ENCODE measurements around the gene WSB2.

Gene WSB2

DNA sequence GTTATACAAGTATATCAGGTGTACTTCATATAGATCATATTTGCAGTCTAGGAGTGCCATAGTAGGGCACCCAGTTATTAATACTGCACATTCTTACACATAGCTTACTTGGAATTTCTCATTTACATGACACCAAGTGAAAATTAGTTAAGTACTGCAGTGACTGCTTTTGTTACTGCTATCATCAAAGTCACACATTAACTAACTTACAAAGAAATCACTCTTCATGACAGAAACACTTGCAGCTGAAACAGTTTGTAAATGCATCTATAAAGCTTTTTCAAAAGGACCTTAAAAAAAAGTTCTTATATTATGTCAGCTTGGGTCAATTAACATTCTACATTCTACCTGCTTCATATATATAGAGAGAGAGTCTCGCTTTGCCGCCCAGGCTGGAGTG lies 62.3 kb downstream of the WSB2 start:
- no peaks in the 10 kb centered on the region for H3K36me3 ChIP-seq (ENCODE audit: insufficient read depth, low read length)
- H3F3A ChIP-seq (ENCODE audit: insufficient read depth, low read length): no peaks in the 10 kb centered on the region
- no peaks in the 10 kb centered on the region for H3K4me1 ChIP-seq (ENCODE audit: insufficient read depth, low read length, severe bottlenecking)
- no peak overlapping the region for H3K27ac ChIP-seq (ENCODE audit: low read depth, low read length, poor library complexity, severe bottlenecking)
- H3K9ac ChIP-seq (ENCODE audit: low read length): no peak overlapping the region
- no peaks in the 10 kb centered on the region for H3K9me3 ChIP-seq (ENCODE audit: low read length)
- no peak overlapping the region for H3K4me3 ChIP-seq (ENCODE audit: low read depth, low read length, poor library complexity, severe bottlenecking)
- no peaks in the 10 kb centered on the region for H3K79me2 ChIP-seq (ENCODE audit: insufficient read depth, low read length)
- no peaks in the 10 kb centered on the region for H3K9me2 ChIP-seq (ENCODE audit: low read depth, low read length)
- no peak overlapping the region for H2AFZ ChIP-seq (ENCODE audit: low read length)
- no peaks in the 10 kb centered on the region for H3K27me3 ChIP-seq (ENCODE audit: insufficient read depth, low read length)
- H4K20me1 ChIP-seq (ENCODE audit: insufficient read depth, low read length): no peaks in the 10 kb centered on the region
- TF ChIP-seq EZH2 (IDR thresholded peaks at IDR 0.05; ENCODE audit: borderline replicate concordance, low read length): no peak
- TF ChIP-seq, protein P1, sequence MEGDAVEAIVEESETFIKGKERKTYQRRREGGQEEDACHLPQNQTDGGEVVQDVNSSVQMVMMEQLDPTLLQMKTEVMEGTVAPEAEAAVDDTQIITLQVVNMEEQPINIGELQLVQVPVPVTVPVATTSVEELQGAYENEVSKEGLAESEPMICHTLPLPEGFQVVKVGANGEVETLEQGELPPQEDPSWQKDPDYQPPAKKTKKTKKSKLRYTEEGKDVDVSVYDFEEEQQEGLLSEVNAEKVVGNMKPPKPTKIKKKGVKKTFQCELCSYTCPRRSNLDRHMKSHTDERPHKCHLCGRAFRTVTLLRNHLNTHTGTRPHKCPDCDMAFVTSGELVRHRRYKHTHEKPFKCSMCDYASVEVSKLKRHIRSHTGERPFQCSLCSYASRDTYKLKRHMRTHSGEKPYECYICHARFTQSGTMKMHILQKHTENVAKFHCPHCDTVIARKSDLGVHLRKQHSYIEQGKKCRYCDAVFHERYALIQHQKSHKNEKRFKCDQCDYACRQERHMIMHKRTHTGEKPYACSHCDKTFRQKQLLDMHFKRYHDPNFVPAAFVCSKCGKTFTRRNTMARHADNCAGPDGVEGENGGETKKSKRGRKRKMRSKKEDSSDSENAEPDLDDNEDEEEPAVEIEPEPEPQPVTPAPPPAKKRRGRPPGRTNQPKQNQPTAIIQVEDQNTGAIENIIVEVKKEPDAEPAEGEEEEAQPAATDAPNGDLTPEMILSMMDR (IDR thresholded peaks at IDR 0.05; ENCODE audit: low read length): no peak
- no peak overlapping the region for H3K4me2 ChIP-seq (ENCODE audit: low read length)

DNA sequence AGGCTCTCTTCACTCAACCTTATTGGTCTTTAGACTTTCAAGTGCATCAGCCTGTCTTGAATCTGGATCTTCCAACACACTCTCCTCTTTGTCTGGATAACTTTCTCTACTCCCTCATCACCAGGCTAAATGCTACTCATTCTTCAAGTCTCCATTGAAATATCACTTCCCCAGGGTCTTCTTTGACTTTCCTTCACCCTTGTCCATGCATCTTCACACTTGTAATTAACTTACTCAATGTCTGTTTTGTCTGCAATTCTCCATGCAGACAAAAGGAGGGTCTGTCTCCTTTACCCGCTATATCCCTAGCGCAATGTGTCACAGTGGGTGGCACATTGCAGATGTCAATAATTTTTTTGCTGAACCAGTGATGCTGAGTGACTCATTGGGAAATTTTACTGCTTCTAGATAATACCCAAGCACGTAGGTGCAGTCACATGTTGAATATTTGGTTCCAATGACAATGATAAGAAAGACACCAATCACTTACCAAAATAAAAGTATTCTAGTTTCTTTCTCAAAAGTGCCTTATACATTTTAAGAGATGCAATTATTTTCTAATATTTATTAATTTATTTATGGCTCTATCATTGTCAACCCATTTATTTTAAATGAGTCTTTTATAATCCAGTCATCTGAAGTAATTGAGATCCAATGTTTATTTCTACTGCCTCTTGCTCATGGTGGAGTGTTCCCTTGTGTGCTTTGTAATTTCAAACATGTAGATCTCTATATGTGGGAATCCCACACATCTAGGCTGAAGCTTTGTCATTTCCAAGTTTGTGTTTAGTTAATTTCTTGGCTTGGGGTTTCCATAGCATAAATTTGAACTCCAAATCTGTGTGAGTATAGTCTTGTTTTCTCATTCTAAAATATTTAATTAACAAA lies 66.2 kb downstream of the WSB2 start:
- no peak overlapping the region for H3K9ac ChIP-seq (ENCODE audit: low read length)
- H3K9me2 ChIP-seq (ENCODE audit: low read depth, low read length): no peaks in the 10 kb centered on the region
- no peaks in the 10 kb centered on the region for H4K20me1 ChIP-seq (ENCODE audit: insufficient read depth, low read length)
- H3K36me3 ChIP-seq (ENCODE audit: insufficient read depth, low read length): no peaks in the 10 kb centered on the region
- no peaks in the 10 kb centered on the region for H3K9me3 ChIP-seq (ENCODE audit: low read length)
- no peaks in the 10 kb centered on the region for H3K79me2 ChIP-seq (ENCODE audit: insufficient read depth, low read length)
- TF ChIP-seq, protein P1 (IDR thresholded peaks at IDR 0.05; ENCODE audit: low read length): no peak
- TF ChIP-seq EZH2 (IDR thresholded peaks at IDR 0.05; ENCODE audit: borderline replicate concordance, low read length): no peak
- H3K4me3 ChIP-seq (ENCODE audit: low read depth, low read length, poor library complexity, severe bottlenecking): no peak overlapping the region
- H2AFZ ChIP-seq (ENCODE audit: low read length): no peak overlapping the region
- H3K4me1 ChIP-seq (ENCODE audit: insufficient read depth, low read length, severe bottlenecking): no peaks in the 10 kb centered on the region
- H3F3A ChIP-seq (ENCODE audit: insufficient read depth, low read length): no peaks in the 10 kb centered on the region
- no peak overlapping the region for H3K27ac ChIP-seq (ENCODE audit: low read depth, low read length, poor library complexity, severe bottlenecking)
- no peak overlapping the region for H3K4me2 ChIP-seq (ENCODE audit: low read length)
- H3K27me3 ChIP-seq (ENCODE audit: insufficient read depth, low read length): no peaks in the 10 kb centered on the region

DNA sequence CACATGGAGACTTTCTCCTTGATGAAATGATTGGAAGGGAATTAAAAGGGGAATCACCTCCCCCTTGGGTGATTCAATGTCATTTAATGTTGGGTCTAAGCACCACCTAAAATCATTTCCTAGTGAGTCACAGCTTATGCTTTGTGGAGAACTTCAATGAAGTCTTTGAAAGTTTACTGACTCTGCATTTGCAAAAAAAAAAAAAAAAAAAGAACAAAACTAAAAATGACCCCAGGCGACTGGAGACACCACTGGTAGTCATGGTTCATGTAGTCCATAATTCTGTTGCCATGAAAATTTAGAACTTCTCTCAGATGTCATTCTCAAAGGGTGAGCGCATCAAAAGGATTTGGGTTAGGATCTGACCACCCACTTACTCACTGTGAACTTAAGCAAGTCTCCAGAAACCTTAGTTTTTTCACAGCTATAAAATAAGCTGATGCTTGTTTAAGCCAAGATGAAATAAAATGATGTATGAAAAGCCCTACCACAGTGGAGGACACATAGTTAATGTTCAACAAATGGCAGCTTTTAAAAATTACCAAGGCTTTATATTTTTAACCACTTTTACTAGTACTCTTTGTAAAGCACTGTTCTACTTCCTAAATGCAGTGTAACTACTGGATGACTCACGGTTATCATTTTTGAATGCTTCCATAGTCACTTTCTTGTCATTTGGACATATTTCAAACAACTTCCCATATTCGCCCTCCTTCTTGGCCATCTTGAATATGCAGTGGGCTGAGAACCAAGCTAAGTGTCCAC lies 74.1 kb downstream of the WSB2 start:
- no peak overlapping the region for H3K4me3 ChIP-seq (ENCODE audit: low read depth, low read length, poor library complexity, severe bottlenecking)
- H3K79me2 ChIP-seq (ENCODE audit: insufficient read depth, low read length): no peaks in the 10 kb centered on the region
- no peak overlapping the region for H3K27ac ChIP-seq (ENCODE audit: low read depth, low read length, poor library complexity, severe bottlenecking)
- no peak overlapping the region for H3K9ac ChIP-seq (ENCODE audit: low read length)
- H2AFZ ChIP-seq (ENCODE audit: low read length): no peak overlapping the region
- H4K20me1 ChIP-seq (ENCODE audit: insufficient read depth, low read length): no peaks in the 10 kb centered on the region
- no peak overlapping the region for H3K4me2 ChIP-seq (ENCODE audit: low read length)
- 0 out of 2 replicates have a peak, but pooled peaks cover 3% of the 10 kb centered on the region for H3K27me3 ChIP-seq (ENCODE audit: insufficient read depth, low read length)
- no peaks in the 10 kb centered on the region for H3K9me2 ChIP-seq (ENCODE audit: low read depth, low read length)
- H3F3A ChIP-seq (ENCODE audit: insufficient read depth, low read length): no peaks in the 10 kb centered on the region
- H3K9me3 ChIP-seq (ENCODE audit: low read length): 0 out of 2 replicates have a peak, but pooled peaks cover 2% of the 10 kb centered on the region
- no peaks in the 10 kb centered on the region for H3K4me1 ChIP-seq (ENCODE audit: insufficient read depth, low read length, severe bottlenecking)
- no peak for TF ChIP-seq EZH2 (IDR thresholded peaks at IDR 0.05; ENCODE audit: borderline replicate concordance, low read length)
- TF ChIP-seq, protein P1 (IDR thresholded peaks at IDR 0.05; ENCODE audit: low read length): no peak
- no peaks in the 10 kb centered on the region for H3K36me3 ChIP-seq (ENCODE audit: insufficient read depth, low read length)
